IPS-20b (cell line): Measurements from ENCODE around the gene TSPAN32.

Experiments
- H3K27ac ChIP-seq: one replicate; pipeline ENCODE4 v1.5.1; 2013; ENCODE audit warnings: low read length
- H3K27me3 ChIP-seq: 2 replicates; pipeline ENCODE4 v1.6.1; 2013; ENCODE audit warnings: mild to moderate bottlenecking, low read length, inconsistent platforms; ENCODE audit not compliant: insufficient read depth
- H3K36me3 ChIP-seq: 2 replicates; pipeline ENCODE4 v1.6.1; 2013; ENCODE audit warnings: low read depth, mild to moderate bottlenecking, inconsistent platforms, low read length, moderate library complexity; ENCODE audit not compliant: insufficient read depth
- H3K4me1 ChIP-seq: 2 replicates; pipeline ENCODE4 v1.6.1; 2013; ENCODE audit warnings: mild to moderate bottlenecking, control low read depth, inconsistent platforms, low read length, moderate library complexity; ENCODE audit not compliant: insufficient read depth
- H3K4me3 ChIP-seq: 2 replicates; pipeline ENCODE4 v1.5.1; 2013; ENCODE audit warnings: mild to moderate bottlenecking, low read length, inconsistent platforms
- H3K9ac ChIP-seq: 2 replicates; pipeline ENCODE4 v1.6.1; 2013; ENCODE audit warnings: low read depth, mild to moderate bottlenecking, inconsistent platforms, low read length, moderate library complexity
- H3K9me3 ChIP-seq: 2 replicates; pipeline ENCODE4 v1.6.1; 2013; ENCODE audit warnings: mild to moderate bottlenecking, low read depth, low read length, inconsistent platforms; ENCODE audit not compliant: insufficient read depth

Gene TSPAN32

GRCh38 chr11:2310073-2310785, 8.4 kb downstream of the TSPAN32 start:
- H3K27me3 ChIP-seq: no peaks in the 10 kb centered on the region
- no peak overlapping the region for H3K27ac ChIP-seq
- H3K4me1 ChIP-seq: no peaks in the 10 kb centered on the region
- no peaks in the 10 kb centered on the region for H3K36me3 ChIP-seq
- no peak overlapping the region for H3K9ac ChIP-seq
- no peak overlapping the region for H3K4me3 ChIP-seq
- H3K9me3 ChIP-seq: no peaks in the 10 kb centered on the region

GRCh38 chr11:2310786-2311352, 9.1 kb downstream of the TSPAN32 start:
- H3K36me3 ChIP-seq: no peaks in the 10 kb centered on the region
- H3K9ac ChIP-seq: no peak overlapping the region
- no peak overlapping the region for H3K4me3 ChIP-seq
- no peaks in the 10 kb centered on the region for H3K9me3 ChIP-seq
- H3K27me3 ChIP-seq: no peaks in the 10 kb centered on the region
- H3K27ac ChIP-seq: no peak overlapping the region
- no peaks in the 10 kb centered on the region for H3K4me1 ChIP-seq

DNA sequence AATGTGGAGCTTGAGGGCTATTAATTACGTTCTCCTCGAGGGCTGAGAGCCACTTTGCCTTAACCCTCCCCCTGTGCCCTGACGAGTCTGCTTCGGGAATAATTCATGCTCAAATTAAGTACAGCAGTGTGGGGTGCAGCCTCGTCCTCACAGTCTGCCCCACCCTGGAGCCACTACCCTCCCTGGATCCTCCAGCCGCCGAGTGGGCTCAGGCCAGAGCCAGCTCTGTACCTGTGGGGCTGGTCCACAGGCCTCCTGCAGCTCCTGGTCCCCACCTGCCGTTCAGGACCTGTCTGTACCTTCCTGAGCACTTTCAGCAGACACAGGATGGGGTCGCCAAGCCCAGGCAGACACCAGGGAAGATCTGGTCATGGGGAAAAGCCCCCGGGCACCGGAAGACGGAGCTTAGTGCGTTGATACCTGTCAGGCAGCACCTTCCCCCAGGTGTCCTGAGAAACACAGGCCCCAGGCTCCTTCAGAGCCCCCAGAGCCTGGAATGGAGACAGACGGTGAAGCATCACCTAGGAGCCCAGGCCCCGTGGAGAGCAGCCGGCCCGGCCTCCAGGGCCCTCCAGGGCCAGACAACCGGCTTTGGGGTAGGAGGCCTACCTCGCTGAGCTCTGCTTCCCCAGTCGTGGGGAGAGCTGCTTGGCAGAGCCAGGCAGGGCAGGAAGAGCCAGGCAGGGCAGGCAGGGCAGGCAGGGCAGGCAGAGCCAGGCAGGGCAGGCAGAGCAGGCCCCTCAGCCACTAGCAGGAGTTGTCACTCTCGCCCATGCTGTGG, 9.7 kb downstream of the TSPAN32 start:
- H3K27ac ChIP-seq: no peak overlapping the region
- H3K36me3 ChIP-seq: no peaks in the 10 kb centered on the region
- H3K4me3 ChIP-seq: no peak overlapping the region
- no peak overlapping the region for H3K9ac ChIP-seq
- H3K4me1 ChIP-seq: no peaks in the 10 kb centered on the region
- no peaks in the 10 kb centered on the region for H3K9me3 ChIP-seq
- H3K27me3 ChIP-seq: no peaks in the 10 kb centered on the region

DNA sequence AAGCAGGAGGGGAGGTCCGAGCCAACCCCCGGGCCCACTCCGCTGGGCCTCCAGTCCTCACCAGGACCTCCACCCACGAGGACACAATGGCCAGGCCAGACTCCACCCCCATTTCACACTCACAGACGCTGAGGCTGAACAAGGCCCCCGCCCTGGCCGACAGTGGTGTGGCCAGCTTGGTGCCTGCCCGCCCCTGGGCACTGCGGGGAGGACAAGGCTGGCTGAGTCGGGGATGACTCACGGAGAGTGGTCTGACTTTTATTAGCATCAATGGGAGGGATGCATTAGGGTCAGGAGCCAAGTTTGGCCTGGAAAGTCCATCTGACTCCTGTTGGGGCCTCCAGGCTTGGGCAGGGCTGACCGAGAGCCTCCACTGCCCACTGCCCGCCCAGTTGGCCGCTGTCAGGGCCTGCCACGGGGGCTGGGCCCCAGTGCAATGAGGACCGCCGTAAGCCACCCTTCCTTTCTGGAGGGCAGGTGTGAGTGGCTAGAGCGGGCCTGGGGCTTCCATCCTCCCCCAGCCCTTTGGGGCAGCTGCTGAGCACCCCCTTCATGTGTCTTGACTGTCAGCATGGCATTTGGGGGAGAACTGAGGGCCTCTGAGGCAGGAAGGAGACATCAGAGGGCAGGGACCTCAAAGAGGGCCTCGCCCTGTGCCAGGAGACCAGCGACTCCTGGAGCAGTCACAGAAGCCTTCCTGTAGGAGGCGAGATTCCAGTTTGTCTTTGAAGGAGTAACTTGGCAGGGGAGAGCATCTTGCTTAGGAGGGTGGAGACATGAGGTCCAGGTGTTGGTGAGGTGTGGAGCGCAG, 10.6 kb downstream of the TSPAN32 start:
- Histone ChIP-seq H3K27ac (no peak overlapping the region), H3K9ac (no peak overlapping the region), H3K27me3 (no peaks in the 10 kb centered on the region), H3K9me3 (no peaks in the 10 kb centered on the region), H3K4me1 (no peaks in the 10 kb centered on the region), H3K36me3 (no peaks in the 10 kb centered on the region), H3K4me3 (no peak overlapping the region)

DNA sequence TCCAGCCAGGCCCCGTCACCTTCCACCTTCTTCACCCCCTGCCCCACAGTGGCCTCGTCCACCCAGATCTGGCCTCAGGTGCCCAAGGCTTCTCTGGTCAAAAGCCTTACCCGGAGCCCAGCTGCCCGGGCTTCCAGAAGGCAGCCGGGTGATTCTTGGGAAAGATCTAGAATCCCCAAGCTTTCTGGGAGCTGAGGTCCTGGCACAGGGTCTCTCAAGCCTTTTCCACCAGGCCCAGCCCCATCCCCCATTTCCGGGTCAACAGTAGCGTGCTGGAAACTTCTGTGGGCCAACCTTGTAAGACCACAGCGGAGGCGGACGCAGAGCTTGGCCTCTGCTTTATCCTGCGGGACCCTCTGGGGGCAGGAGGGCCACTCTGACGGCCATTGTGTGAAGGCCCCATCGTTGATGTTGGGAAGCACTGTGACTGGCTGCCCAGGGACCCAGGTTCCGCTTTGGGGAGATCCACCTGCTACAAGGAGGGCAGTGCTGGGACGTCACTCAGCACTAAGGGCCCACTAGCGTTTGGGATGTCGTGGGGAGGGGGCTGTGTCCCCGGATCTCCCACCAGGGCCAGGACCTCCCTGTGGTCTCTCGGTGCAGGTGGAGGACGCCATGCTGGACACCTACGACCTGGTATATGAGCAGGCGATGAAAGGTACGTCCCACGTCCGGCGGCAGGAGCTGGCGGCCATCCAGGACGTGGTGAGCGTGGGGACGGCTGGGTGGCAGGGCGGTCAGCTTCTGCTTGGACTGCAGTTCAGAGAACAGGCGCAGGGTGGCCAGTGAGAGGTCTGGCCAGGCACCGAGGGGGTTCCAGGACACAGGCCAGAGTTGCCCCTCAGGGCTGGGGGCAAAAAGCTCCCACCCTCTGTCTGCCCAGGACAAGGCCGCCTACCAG, 11.5 kb downstream of the TSPAN32 start:
- H3K36me3 ChIP-seq: no peaks in the 10 kb centered on the region
- no peaks in the 10 kb centered on the region for H3K9me3 ChIP-seq
- no peaks in the 10 kb centered on the region for H3K27me3 ChIP-seq
- H3K9ac ChIP-seq: no peak overlapping the region
- H3K27ac ChIP-seq: no peak overlapping the region
- no peak overlapping the region for H3K4me3 ChIP-seq
- no peaks in the 10 kb centered on the region for H3K4me1 ChIP-seq

- Histone ChIP-seq H3K9me3 (no peaks in the 10 kb centered on the region), H3K27ac (no peak overlapping the region), H3K4me1 (no peaks in the 10 kb centered on the region), H3K9ac (no peak overlapping the region), H3K4me3 (no peak overlapping the region), H3K27me3 (no peaks in the 10 kb centered on the region), H3K36me3 (no peaks in the 10 kb centered on the region)
These were observed 12.3 kb downstream of the TSPAN32 start for GRCh38 chr11:2314136-2314524.

DNA sequence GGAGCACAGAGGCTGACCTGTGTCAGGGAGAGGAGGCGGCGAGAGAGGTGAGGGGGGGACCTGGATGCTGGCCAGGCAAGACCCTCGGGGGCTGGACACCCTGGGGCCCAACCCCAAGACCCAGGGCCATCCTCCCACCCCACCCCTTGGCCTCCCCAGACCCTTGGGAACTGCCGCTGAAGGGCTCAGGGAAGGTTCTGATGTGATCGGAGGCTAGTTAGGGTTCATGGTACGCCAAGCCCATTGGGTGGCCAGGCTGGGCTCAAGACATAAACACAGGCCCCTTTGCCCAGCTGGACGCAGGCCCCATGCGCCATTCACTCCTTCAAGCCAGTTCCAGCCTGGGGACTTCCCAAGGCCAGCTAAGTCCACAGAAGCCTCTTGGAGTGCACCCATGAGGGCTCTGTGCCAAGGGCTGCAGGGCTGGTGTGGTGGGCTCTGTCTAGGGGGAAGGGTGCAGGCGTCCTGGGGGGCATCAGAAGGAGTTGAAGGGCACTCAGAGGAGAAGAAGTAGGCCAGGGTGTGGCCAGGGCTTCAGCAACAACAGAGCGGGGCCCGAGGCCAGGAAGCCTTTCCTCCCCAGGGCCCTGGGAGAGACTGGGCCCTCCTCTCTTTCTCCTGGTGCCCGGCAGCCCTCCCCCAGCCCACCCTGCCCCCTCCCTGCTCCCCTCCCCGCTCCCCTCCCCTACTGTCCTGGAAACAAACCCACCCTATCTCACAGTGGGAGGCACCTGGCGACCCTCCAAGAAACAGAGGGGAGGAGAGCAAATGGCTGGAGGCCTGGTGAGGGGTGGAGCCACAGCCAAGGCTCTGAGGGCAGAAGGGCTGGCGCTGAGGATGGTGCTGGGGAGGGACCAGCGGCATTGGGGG, 12.9 kb downstream of the TSPAN32 start:
- H3K9me3 ChIP-seq: no peaks in the 10 kb centered on the region
- H3K4me1 ChIP-seq: no peaks in the 10 kb centered on the region
- H3K9ac ChIP-seq: no peak overlapping the region
- no peaks in the 10 kb centered on the region for H3K27me3 ChIP-seq
- no peaks in the 10 kb centered on the region for H3K36me3 ChIP-seq
- H3K27ac ChIP-seq: no peak overlapping the region
- no peak overlapping the region for H3K4me3 ChIP-seq

GRCh38 chr11:2315395-2316168, 13.8 kb downstream of the TSPAN32 start:
- H3K9me3 ChIP-seq: no peaks in the 10 kb centered on the region
- no peaks in the 10 kb centered on the region for H3K27me3 ChIP-seq
- no peak overlapping the region for H3K27ac ChIP-seq
- H3K4me3 ChIP-seq: no peak overlapping the region
- H3K36me3 ChIP-seq: no peaks in the 10 kb centered on the region
- H3K4me1 ChIP-seq: no peaks in the 10 kb centered on the region
- H3K9ac ChIP-seq: no peak overlapping the region

DNA sequence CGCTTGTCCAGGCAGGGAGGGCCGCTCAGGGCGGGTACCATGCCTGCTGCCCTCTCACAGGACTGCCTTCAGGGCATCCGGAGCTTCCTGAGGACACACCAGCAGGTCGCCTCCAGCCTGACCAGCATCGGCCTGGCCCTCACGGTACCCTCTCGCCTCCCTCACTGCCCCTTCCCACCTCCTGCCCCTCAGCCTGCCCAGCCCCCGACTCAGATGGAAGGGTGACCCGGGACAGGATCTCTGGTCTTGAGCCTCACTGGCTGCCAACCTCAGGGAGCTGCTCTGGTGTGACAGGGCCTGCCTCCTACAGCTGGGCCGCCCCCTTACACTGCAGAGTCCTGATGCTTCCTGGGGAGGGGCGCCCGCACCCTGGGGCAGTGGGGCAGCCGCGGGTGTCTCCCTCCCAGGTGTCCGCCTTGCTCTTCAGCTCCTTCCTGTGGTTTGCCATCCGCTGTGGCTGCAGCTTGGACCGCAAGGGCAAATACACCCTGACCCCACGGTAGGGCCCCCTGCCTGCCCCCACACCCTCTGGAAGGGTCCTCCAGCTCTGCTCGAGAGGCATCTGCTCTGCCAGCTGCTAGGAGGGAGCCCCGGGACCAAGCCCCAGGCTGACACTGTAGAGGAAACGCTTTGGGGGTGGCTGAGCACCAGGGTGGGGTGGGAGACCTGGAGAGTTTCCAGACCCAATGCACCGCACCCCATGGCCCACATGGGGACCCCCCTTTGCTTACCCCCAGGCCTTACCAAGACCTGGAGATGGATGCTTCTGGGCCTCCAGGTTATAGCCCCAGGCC, 14.6 kb downstream of the TSPAN32 start:
- Histone ChIP-seq H3K4me1 (no peaks in the 10 kb centered on the region), H3K27ac (no peak overlapping the region), H3K36me3 (no peaks in the 10 kb centered on the region), H3K9me3 (no peaks in the 10 kb centered on the region), H3K9ac (no peak overlapping the region), H3K4me3 (no peak overlapping the region), H3K27me3 (no peaks in the 10 kb centered on the region)
